ENCODE measurements around the gene LRMDA. TPM values are rescaled to one million over a fixed set of nuclear protein-coding genes. Genes with fewer than 3 reads are reported as not detected.

The LRMDA gene
- total and polyA plus RNA-seq, 2 of the 8 experiments (the other 6 are each of a cell fraction or from before 2014, with no cell fraction given) = 0.86 to 2.8 TPM

DNA sequence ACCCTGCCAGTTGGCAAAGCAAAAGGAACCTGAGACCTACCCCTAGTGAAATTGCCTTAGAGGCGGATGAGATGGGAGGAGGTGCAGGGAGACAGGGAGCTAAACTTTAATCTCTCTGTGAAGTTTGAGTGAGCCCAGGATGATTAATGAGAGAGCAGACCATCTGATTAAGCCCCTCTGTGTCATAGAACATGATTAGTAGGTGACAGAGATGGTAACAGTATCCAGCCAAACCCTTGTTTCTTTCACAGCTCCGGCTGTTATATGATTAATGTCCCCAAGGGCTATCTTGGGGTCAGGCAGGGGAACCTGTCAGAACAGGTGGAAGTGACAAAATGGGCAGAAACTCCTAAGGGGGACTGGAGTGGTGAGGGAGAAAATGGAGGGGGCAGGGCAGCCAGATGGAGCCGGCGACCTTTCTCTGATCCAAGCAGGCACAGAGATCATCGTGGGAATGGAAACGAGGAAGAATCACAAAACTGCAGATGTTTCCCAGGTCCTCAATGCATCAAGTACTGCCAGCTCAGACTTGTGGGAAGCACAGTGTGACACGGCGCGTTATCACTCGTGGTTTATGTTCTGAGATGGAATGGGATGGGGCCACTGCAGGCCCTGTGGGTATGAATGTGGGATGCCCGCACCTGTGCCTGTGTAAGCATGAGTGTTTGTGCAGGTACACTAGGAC is 684.2 kb downstream of the LRMDA start (continued):
- no peak for TF ChIP-seq ZNF274 (IDR thresholded peaks at IDR 0.05; ENCODE audit: borderline replicate concordance, extremely low read depth, low read length)
